ENCODE data around the gene SNX6.

DNA sequence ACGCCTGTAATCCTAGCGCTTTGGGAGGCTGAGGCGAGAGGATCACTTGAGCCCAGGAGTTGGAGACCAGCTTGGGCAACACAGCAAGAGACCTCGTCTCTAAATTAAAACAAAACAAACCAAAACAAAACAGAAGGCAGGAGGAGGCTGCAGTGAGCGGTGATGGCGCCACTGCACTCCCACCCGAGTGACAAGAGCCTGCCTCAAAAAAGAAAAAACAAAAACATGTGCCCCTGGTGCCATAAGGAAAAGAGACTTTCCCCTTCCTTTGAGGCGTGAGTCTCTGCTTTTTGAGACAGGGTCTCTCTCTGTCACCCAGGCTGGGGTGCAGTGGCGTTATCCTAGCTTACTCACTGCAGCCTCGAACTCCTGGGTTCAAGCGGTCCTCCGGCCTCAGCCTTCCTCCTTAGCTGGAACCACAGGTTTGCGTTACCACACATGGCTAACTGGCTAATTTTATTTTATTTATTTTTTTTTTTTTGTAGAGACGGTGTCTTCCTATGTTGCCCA lies 81.4 kb downstream of the SNX6 start:
- no peak for TF ChIP-seq POLR2A (IDR thresholded peaks at IDR 0.05)
- TF ChIP-seq, protein P1, sequence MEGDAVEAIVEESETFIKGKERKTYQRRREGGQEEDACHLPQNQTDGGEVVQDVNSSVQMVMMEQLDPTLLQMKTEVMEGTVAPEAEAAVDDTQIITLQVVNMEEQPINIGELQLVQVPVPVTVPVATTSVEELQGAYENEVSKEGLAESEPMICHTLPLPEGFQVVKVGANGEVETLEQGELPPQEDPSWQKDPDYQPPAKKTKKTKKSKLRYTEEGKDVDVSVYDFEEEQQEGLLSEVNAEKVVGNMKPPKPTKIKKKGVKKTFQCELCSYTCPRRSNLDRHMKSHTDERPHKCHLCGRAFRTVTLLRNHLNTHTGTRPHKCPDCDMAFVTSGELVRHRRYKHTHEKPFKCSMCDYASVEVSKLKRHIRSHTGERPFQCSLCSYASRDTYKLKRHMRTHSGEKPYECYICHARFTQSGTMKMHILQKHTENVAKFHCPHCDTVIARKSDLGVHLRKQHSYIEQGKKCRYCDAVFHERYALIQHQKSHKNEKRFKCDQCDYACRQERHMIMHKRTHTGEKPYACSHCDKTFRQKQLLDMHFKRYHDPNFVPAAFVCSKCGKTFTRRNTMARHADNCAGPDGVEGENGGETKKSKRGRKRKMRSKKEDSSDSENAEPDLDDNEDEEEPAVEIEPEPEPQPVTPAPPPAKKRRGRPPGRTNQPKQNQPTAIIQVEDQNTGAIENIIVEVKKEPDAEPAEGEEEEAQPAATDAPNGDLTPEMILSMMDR (IDR thresholded peaks at IDR 0.05): no peak

Data from body of pancreas (tissue), 4 donors.